Measurements from ENCODE around the gene MYO3B.

Gene MYO3B

GRCh38 chr2:170258382-170258781 is 80.4 kb downstream of the MYO3B start:
- Histone ChIP-seq H3K4ac (ENCODE audit: low read depth, low read length) (no peak overlapping the region), H4K12ac (ENCODE audit: low read depth, low read length) (no peak overlapping the region), H3K4me2 (ENCODE audit: low read length) (no peak overlapping the region), H3K79me1 (ENCODE audit: low read length) (no peaks in the 10 kb centered on the region), H2BK5ac (ENCODE audit: low read depth, low read length, poor library complexity) (no peak overlapping the region), H3K18ac (ENCODE audit: low read length) (no peak overlapping the region), H3K23ac (ENCODE audit: low read length) (no peak overlapping the region), H2AK5ac (ENCODE audit: low read length) (no peak overlapping the region), H2BK12ac (ENCODE audit: low read length) (no peak overlapping the region), H3K27ac (ENCODE audit: low read depth, low read length) (no peak overlapping the region), H3K4me3 (ENCODE audit: low read depth, low read length) (no peak overlapping the region), H2AFZ (ENCODE audit: insufficient read depth, low read length, poor library complexity) (no peak overlapping the region), H3K27me3 (ENCODE audit: insufficient read depth, low read length) (no peaks in the 10 kb centered on the region), H4K91ac (ENCODE audit: low read depth, low read length) (no peak overlapping the region), H3K36me3 (ENCODE audit: control insufficient read depth in 1 of 2, insufficient read depth in 2 of 2, low read length in 2 of 2) (no peaks in the 10 kb centered on the region), H3K9me3 (ENCODE audit: insufficient read depth, low read depth, low read length) (peaks cover 2% of the 10 kb centered on the region), H3K9ac (ENCODE audit: low read length) (no peak overlapping the region), H4K8ac (ENCODE audit: low read depth, low read length) (no peak overlapping the region), H3K14ac (ENCODE audit: low read length) (no peak overlapping the region), H2BK120ac (ENCODE audit: insufficient read depth, low read length, poor library complexity) (no peak overlapping the region), H3K79me2 (ENCODE audit: control insufficient read depth, insufficient read depth, low read length, poor library complexity) (no peaks in the 10 kb centered on the region), H3K4me1 (ENCODE audit: control insufficient read depth in 1 of 2, insufficient read depth in 2 of 2, low read length in 2 of 2) (no peaks in the 10 kb centered on the region)
- WGBS (ENCODE audit: extremely low coverage, insufficient coverage, insufficient read length), result no CpG with 5 or more reads among the region's 3 CpGs
- no peak for DNase-seq

GRCh38 chr2:170260188-170260587 is 82.2 kb downstream of the MYO3B start:
- Histone ChIP-seq H3K14ac (ENCODE audit: low read length) (no peak overlapping the region), H4K91ac (ENCODE audit: low read depth, low read length) (no peak overlapping the region), H3K36me3 (ENCODE audit: control insufficient read depth in 1 of 2, insufficient read depth in 2 of 2, low read length in 2 of 2) (no peaks in the 10 kb centered on the region), H3K9ac (ENCODE audit: low read length) (no peak overlapping the region), H3K23ac (ENCODE audit: low read length) (no peak overlapping the region), H2BK120ac (ENCODE audit: insufficient read depth, low read length, poor library complexity) (no peak overlapping the region), H4K12ac (ENCODE audit: low read depth, low read length) (no peak overlapping the region), H3K4me3 (ENCODE audit: low read depth, low read length) (no peak overlapping the region), H3K4me1 (ENCODE audit: control insufficient read depth in 1 of 2, insufficient read depth in 2 of 2, low read length in 2 of 2) (no peaks in the 10 kb centered on the region), H3K18ac (ENCODE audit: low read length) (no peak overlapping the region), H2BK5ac (ENCODE audit: low read depth, low read length, poor library complexity) (no peak overlapping the region), H2BK12ac (ENCODE audit: low read length) (no peak overlapping the region), H2AFZ (ENCODE audit: insufficient read depth, low read length, poor library complexity) (no peak overlapping the region), H4K8ac (ENCODE audit: low read depth, low read length) (no peak overlapping the region), H3K9me3 (ENCODE audit: insufficient read depth, low read depth, low read length) (peaks cover 2% of the 10 kb centered on the region), H3K4ac (ENCODE audit: low read depth, low read length) (no peak overlapping the region), H3K27me3 (ENCODE audit: insufficient read depth, low read length) (no peaks in the 10 kb centered on the region), H3K79me2 (ENCODE audit: control insufficient read depth, insufficient read depth, low read length, poor library complexity) (no peaks in the 10 kb centered on the region), H3K27ac (ENCODE audit: low read depth, low read length) (no peak overlapping the region), H3K4me2 (ENCODE audit: low read length) (no peak overlapping the region), H3K79me1 (ENCODE audit: low read length) (no peaks in the 10 kb centered on the region), H2AK5ac (ENCODE audit: low read length) (no peak overlapping the region)
- no peak for DNase-seq

GRCh38 chr2:170261566-170261965 is 83.6 kb downstream of the MYO3B start:
- H4K91ac ChIP-seq (ENCODE audit: low read depth, low read length), result no peak overlapping the region
- H3K4me2 ChIP-seq (ENCODE audit: low read length), result no peak overlapping the region
- H3K4me1 ChIP-seq (ENCODE audit: control insufficient read depth in 1 of 2, insufficient read depth in 2 of 2, low read length in 2 of 2), result no peaks in the 10 kb centered on the region
- H3K36me3 ChIP-seq (ENCODE audit: control insufficient read depth in 1 of 2, insufficient read depth in 2 of 2, low read length in 2 of 2), result no peaks in the 10 kb centered on the region
- H3K9me3 ChIP-seq (ENCODE audit: insufficient read depth, low read depth, low read length), result peaks cover 2% of the 10 kb centered on the region
- no CpG with 5 or more reads among the region's 1 CpG for WGBS (ENCODE audit: extremely low coverage, insufficient coverage, insufficient read length)
- H4K12ac ChIP-seq (ENCODE audit: low read depth, low read length), result no peak overlapping the region
- no peak overlapping the region for H4K8ac ChIP-seq (ENCODE audit: low read depth, low read length)
- no peaks in the 10 kb centered on the region for H3K79me2 ChIP-seq (ENCODE audit: control insufficient read depth, insufficient read depth, low read length, poor library complexity)
- no peak overlapping the region for H2AK5ac ChIP-seq (ENCODE audit: low read length)
- H2BK120ac ChIP-seq (ENCODE audit: insufficient read depth, low read length, poor library complexity), result no peak overlapping the region
- no peak overlapping the region for H3K18ac ChIP-seq (ENCODE audit: low read length)
- H2BK12ac ChIP-seq (ENCODE audit: low read length), result no peak overlapping the region
- no peak overlapping the region for H3K4ac ChIP-seq (ENCODE audit: low read depth, low read length)
- H3K23ac ChIP-seq (ENCODE audit: low read length), result no peak overlapping the region
- no peaks in the 10 kb centered on the region for H3K27me3 ChIP-seq (ENCODE audit: insufficient read depth, low read length)
- no peak overlapping the region for H2BK5ac ChIP-seq (ENCODE audit: low read depth, low read length, poor library complexity)
- no peaks in the 10 kb centered on the region for H3K79me1 ChIP-seq (ENCODE audit: low read length)
- H3K27ac ChIP-seq (ENCODE audit: low read depth, low read length), result no peak overlapping the region
- H3K4me3 ChIP-seq (ENCODE audit: low read depth, low read length), result no peak overlapping the region
- H2AFZ ChIP-seq (ENCODE audit: insufficient read depth, low read length, poor library complexity), result no peak overlapping the region
- H3K9ac ChIP-seq (ENCODE audit: low read length), result no peak overlapping the region
- DNase-seq, result no peak
- H3K14ac ChIP-seq (ENCODE audit: low read length), result no peak overlapping the region

GRCh38 chr2:170262343-170262742 is 84.4 kb downstream of the MYO3B start:
- peaks cover 2% of the 10 kb centered on the region for H3K9me3 ChIP-seq (ENCODE audit: insufficient read depth, low read depth, low read length)
- H3K27me3 ChIP-seq (ENCODE audit: insufficient read depth, low read length), result no peaks in the 10 kb centered on the region
- no peak overlapping the region for H2BK5ac ChIP-seq (ENCODE audit: low read depth, low read length, poor library complexity)
- no peak overlapping the region for H4K8ac ChIP-seq (ENCODE audit: low read depth, low read length)
- H3K18ac ChIP-seq (ENCODE audit: low read length), result no peak overlapping the region
- H3K4ac ChIP-seq (ENCODE audit: low read depth, low read length), result no peak overlapping the region
- no peaks in the 10 kb centered on the region for H3K79me2 ChIP-seq (ENCODE audit: control insufficient read depth, insufficient read depth, low read length, poor library complexity)
- no peak overlapping the region for H3K14ac ChIP-seq (ENCODE audit: low read length)
- no peak overlapping the region for H4K91ac ChIP-seq (ENCODE audit: low read depth, low read length)
- no peak overlapping the region for H2AK5ac ChIP-seq (ENCODE audit: low read length)
- WGBS (ENCODE audit: extremely low coverage, insufficient coverage, insufficient read length), result no CpG with 5 or more reads among the region's 2 CpGs
- no peak overlapping the region for H3K4me2 ChIP-seq (ENCODE audit: low read length)
- no peak overlapping the region for H3K27ac ChIP-seq (ENCODE audit: low read depth, low read length)
- no peaks in the 10 kb centered on the region for H3K79me1 ChIP-seq (ENCODE audit: low read length)
- no peak for DNase-seq
- no peaks in the 10 kb centered on the region for H3K4me1 ChIP-seq (ENCODE audit: control insufficient read depth in 1 of 2, insufficient read depth in 2 of 2, low read length in 2 of 2)
- H3K36me3 ChIP-seq (ENCODE audit: control insufficient read depth in 1 of 2, insufficient read depth in 2 of 2, low read length in 2 of 2), result no peaks in the 10 kb centered on the region
- H3K23ac ChIP-seq (ENCODE audit: low read length), result no peak overlapping the region
- no peak overlapping the region for H3K4me3 ChIP-seq (ENCODE audit: low read depth, low read length)
- H2BK120ac ChIP-seq (ENCODE audit: insufficient read depth, low read length, poor library complexity), result no peak overlapping the region
- no peak overlapping the region for H2BK12ac ChIP-seq (ENCODE audit: low read length)
- H3K9ac ChIP-seq (ENCODE audit: low read length), result no peak overlapping the region
- no peak overlapping the region for H4K12ac ChIP-seq (ENCODE audit: low read depth, low read length)
- H2AFZ ChIP-seq (ENCODE audit: insufficient read depth, low read length, poor library complexity), result no peak overlapping the region

Data from trophoblast cell (in vitro differentiated cells and primary cell).